ENCODE results near the gene B4GALNT2.
A peak's percentile ranks its signal among the peaks of the same experiment; 100 is the strongest.
"Not testable (repeated sequence)": the region's sequence is repeated elsewhere in the genome, so short reads cannot be mapped to it uniquely, and the experiment has no call there.

The B4GALNT2 gene

DNA sequence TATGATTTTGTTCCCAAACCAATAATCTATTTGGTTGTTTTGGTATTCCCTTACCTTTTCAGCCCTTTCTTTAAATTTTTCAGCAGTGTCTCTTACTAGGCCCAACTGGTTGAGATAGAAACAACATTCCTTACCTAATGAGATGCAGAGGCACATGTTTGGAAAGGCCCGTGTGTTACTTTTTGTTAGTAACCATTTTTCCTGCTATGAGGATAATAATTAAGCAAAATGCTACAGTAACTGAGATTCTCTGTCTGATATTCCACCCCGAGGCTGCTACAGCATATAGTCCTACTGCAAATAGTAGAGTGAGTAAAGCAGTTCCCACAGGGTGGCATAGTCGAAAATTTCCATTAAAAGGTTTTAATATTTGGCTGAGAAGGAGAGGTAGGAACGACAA, 10.0 kb upstream of the B4GALNT2 start:
- no peak for DNase-seq

DNA sequence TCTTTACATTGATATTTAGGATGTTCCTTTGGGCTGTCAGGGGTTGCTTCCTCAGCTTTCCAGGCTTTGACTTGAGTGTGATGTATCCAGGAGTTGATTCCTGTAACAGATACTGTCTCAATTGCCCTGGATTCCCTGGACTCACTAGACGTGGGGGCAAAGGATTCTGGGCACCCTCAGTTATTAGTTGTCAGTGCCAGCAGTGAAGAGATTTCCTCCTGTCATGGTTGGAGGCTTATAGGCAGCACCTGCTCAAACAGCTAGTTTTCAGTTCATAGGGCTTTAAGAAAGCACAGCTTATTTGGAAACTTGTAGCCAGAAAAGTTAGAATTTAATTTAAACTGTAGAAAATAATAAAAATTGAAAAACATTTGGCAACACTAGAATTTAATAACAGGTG, 9.5 kb upstream of the B4GALNT2 start:
- DNase-seq = no peak

DNA sequence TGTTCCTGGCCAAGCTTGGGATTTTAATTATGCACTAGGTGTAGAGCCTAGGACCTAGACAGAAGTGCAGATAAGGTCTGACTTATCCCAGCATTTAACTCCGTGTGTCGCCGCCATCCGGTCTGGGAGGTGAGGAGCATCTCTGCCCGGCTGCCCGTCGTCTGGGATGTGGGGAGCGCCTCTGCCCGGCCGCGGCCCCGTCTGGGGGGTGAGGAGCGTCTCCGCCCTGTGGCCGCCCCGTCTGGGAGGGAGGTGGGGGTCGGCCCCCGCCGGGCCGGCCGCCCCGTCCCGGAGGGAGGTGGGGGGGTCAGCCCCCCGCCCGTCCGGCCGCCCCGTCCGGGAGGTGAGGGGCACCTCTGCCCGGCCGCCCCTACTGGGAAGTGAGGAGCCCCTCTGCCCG, 7.1 kb upstream of the B4GALNT2 start:
- no peak for DNase-seq

DNA sequence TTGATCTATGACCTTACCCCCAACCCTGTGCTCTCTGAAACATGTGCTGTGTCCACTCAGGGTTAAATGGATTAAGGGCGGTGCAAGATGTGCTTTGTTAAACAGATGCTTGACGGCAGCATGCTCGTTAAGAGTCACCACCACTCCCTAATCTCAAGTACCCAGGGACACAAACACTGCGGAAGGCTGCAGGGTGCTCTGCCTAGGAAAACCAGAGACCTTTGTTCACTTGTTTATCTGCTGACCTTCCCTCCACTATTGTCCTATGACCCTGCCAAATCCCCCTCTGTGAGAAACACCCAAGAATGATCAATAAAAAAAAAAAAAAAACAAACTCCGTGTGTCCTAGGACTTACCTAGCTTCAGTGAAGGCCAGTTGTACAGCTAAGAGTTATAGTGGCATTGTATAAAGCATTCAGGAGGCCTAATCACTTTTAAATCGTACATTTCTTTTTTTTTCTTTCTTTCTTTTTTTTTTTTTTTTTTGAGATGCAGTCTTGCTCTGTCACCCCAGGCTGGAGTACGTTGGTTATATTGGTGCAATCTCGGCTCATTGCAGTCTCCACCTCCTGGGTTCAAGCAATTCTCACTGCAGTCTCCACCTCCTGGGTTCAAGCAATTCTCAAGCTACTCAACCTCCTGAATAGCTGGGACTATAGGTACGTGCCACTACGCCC, 6.2 kb upstream of the B4GALNT2 start:
- DNase-seq = not testable (repeated sequence)

DNA sequence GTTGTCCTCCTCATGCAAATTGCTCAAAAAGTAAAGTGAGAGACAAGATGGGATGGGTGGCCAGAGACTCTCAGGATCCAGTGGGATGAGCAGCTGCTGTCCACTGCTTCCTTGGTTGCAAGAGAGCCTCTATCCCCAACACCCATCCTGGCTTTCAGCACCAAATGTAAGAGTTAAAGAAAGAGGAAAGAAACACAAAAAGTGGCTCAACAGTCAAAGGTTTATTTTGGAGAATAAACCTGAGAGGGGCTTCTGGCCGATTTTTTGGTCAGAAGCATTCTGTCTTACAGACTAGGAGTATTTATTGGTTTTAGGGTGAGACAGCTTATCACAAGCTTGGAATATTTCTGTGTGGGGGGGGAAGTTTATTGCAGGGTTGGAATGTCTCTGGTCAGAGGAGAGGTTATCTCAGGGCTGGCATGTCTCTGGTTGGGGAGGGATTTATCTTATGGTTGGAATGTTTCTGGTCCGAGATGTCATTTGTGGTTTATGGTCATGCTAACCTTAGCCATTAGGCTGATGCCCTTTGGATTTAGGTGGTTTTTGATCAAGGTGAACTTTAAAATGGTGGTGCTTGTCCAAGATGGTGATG, 3.1 kb upstream of the B4GALNT2 start:
- DNase-seq = not testable (repeated sequence)

DNA sequence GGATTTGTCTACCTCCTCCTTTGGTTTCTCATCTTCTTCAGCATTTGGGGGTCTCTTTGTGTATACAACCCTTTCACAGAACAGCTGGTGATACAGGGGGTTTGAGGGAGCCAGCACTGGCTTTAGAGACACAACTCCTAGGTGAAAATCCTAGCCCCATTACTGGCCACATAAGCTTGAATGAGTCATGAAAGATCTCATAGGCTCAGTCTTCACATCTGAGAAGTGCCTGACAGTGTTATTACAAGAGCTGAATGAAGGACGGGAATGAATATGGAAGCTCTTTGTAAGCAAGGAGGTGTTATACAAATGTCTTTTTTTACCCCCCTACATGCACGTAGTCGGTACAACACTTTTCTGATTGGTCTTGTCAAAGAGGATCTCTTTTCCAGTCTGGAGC, 1.7 kb upstream of the B4GALNT2 start:
- no peak for DNase-seq

GRCh38 chr17:49132317-49132698, 261 bp upstream of the B4GALNT2 start:
- no peak for DNase-seq

- no peak for DNase-seq
Observed at GRCh38 chr17:49136335-49136734, 3.8 kb downstream of the B4GALNT2 start.

DNA sequence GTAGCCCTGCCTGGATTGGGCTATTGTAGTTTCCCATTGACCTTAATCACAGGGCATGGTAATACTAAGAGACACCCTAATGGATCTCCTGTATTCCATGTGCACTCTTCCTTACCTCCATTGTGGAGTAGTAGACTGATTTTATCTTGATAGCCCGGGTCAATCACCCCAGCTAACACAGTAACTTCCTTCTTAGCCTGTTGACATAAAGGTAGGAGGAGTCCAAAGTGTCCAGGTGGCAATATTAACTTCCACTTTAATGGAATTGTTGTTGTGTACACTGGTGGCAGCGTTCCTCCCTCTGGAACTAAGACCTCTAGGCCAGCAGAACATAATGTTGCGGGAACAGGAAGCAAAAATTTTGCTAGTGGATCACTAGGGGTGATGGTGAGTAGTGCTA, 13.1 kb downstream of the B4GALNT2 start:
- DNase-seq = not testable (repeated sequence)

- peak; percentile 100 for DNase-seq
Observed at GRCh38 chr17:49146620-49147306, 14.2 kb downstream of the B4GALNT2 start.

GRCh38 chr17:49148171-49148570, 15.6 kb downstream of the B4GALNT2 start:
- DNase-seq = no peak

GRCh38 chr17:49151996-49152395, 19.4 kb downstream of the B4GALNT2 start:
- no peak for DNase-seq

GRCh38 chr17:49156256-49156655, 23.7 kb downstream of the B4GALNT2 start:
- no peak for DNase-seq

DNA sequence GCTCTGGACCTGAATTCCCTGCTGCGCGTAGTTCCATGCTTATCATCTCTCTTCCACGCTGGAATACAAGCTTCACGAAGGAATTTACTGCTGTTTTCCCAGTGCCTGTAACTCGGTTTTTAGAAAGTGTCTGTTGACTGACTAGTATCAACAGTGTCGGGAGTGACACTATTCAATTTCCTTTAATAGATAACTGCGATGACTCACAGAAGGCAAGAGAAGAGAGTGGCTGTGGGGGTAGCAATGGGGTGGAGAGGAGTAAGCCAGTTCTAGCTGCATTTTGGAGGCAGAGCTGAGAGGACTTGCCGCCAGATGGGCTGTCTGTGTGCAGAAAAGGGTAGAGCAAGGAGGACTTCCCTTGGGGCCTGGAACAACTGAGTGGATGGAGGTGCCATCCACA, 25.2 kb downstream of the B4GALNT2 start:
- peak; percentile 46 for DNase-seq

DNA sequence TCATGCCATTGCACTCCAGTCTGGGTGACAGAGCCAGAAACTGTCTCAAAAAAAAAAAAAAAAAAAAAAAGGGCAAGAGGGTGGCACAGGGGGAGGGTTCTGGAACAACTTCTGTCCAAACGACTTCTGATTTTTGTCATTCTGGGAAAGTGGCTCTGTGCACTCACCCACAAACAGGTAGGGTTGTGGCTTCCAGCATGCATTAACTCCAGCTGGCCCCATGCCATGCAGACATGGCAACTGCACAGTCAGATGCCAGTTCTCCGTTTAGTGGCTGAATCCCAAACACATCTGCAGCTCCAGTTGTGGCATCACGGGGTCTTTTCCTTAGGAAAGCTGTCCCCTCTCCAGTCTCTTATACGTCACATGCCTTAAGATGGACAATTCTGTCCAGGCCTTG, 30.3 kb downstream of the B4GALNT2 start:
- DNase-seq = no peak

DNA sequence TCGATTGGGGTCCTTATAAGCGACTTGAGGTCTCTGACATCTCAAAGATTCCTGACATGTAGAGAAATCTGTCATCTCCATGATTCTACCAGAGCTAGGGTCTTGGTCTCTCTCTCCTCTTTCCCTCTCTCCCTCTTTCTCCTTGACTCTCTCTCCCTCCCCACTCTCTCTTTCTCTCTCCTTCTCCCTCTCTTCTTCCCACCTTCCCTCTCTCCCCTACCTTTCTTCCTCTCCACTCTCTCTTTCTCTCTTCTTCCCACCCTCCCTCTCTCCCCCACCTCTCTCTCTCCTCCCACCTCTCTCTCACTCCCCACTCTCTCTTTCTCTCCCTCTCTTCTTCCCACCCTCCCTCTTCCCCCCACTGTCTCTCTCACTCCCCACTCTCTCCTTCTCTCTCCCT, 32.6 kb downstream of the B4GALNT2 start:
- no peak for DNase-seq

- DNase-seq = no peak
Observed at GRCh38 chr17:49168706-49169105, 36.1 kb downstream of the B4GALNT2 start.

- no peak for DNase-seq
Observed at GRCh38 chr17:49170216-49170615, 37.6 kb downstream of the B4GALNT2 start.

DNA sequence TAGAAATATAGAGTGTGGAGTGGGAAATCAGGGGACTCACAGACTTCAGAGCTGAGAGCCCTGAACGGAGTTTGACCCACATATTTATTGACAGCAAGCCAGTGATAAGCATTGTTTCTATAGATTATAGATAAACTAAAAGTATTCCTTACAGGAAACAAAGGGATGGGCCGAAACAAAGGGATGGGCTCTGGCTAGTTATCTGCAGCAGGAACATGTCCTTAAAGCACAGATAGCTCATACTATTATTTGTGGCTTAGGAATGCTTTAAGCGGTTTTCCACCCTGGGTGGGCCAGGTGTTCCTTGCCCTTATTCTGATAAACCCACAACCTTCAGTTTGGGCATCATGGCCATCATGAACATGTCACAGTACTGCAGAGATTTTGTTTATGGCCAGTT, 38.1 kb downstream of the B4GALNT2 start:
- not testable (repeated sequence) for DNase-seq

DNA sequence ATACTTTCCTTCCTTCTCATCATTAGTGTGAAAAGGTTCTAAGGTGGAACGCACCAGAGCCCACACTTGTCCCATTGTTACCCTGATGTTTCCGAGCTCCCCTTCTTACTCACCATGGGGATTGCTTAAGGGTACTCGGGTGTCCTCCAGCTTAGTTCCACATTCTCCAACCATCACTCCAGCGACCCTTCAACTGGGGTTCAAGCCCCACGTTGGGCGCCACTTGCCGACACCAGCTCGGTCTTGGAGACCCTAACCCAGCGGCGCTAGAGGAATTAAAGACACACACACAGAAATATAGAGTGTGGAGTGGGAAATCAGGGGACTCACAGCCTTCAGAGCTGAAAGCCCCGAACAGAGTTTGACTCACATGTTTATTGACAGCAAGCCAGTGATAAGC, 43.4 kb downstream of the B4GALNT2 start:
- DNase-seq = not testable (repeated sequence)

GRCh38 chr17:49180303-49180702, 47.7 kb downstream of the B4GALNT2 start:
- peak; percentile 61 for DNase-seq

DNA sequence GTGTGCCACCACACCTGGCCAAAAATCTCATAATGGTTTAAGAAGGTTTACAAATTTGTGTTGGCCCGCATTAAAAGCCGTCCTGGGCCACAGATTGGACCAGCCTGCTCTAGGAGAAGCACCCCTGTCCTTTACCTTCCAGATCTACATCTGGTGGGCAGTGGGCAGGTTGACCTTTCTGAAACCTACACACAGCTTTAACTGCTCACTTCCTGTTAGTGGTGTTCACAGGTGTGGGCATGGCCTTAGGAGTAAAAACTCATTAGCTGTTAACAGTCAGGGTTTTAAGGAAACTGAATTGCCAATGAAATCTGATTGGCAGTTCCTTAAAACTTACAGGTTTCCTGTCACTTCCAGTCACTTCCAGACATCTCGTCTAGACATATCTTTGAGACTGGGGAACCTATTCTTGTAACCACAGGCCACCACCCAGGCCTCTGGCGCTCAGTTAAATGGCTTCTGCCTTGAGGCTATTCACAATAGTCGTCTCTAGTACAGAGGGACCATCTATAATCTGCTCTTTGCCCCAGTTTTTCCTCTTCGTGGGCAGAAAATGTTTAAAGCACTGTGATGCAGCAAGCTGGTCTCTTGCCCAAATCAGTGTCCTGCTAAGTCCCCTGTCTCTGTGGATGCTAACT, 48.5 kb downstream of the B4GALNT2 start:
- no peak for DNase-seq

- DNase-seq = no peak
Observed at GRCh38 chr17:49183341-49183740, 50.8 kb downstream of the B4GALNT2 start.

GRCh38 chr17:49183801-49184200, 51.2 kb downstream of the B4GALNT2 start:
- DNase-seq = no peak

Measured in fibroblast of skin of right biceps (primary cell).